DND-41 (cell line): ENCODE data around the gene CDHR1.

Source experiments
- ATAC-seq: fragments of 200-7000 bp; cut with Tn5 transposase; 3 replicates; pipeline ENCODE4 v1.9.1; 2021; ENCODE audit warnings: low read depth; ENCODE audit not compliant: insufficient read depth
- DNase-seq: peaks from one replicate; pipeline ENCODE4 v3.0.0-alpha.2; 2020
- H2AFZ ChIP-seq: 2 replicates; pipeline ENCODE4 v1.6.0; 2012; ENCODE audit warnings: low read depth, low read length
- H3K27ac ChIP-seq: 2 replicates; pipeline ENCODE4 v1.5.1; 2012; ENCODE audit warnings: low read length, inconsistent platforms
- H3K27me3 ChIP-seq: fragments of 200-600 bp; sonication (generic); 2 replicates; pipeline ENCODE4 v1.6.0; 2012; ENCODE audit warnings: low read length, mild to moderate bottlenecking, inconsistent platforms; ENCODE audit not compliant: insufficient read depth, poor library complexity
- H3K36me3 ChIP-seq: 2 replicates; pipeline ENCODE4 v1.5.1; 2012; ENCODE audit warnings: low read length, inconsistent platforms; ENCODE audit not compliant: insufficient read depth
- H3K4me1 ChIP-seq: 2 replicates; pipeline ENCODE4 v1.5.1; 2012; ENCODE audit warnings: mild to moderate bottlenecking, low read length; ENCODE audit not compliant: insufficient read depth
- H3K4me2 ChIP-seq: 2 replicates; pipeline ENCODE4 v1.6.0; 2012; ENCODE audit warnings: mild to moderate bottlenecking, moderate library complexity, low read length, inconsistent platforms; ENCODE audit not compliant: insufficient read depth
- H3K4me3 ChIP-seq, 2 experiments: fragments of 200-600 bp in 1 of 2; shearing (Covaris generic) in 1 of 2; 2 replicates each; pipeline ENCODE4 v1.5.1; 2012 to 2016; ENCODE audit warnings: inconsistent platforms in 2 of 2, low read length in 2 of 2, mild to moderate bottlenecking in 2 of 2, low read depth in 1 of 2, moderate library complexity in 1 of 2
- H3K79me2 ChIP-seq: 2 replicates; pipeline ENCODE4 v1.6.0; 2012; ENCODE audit warnings: low read length, inconsistent platforms; ENCODE audit not compliant: insufficient read depth
- H3K9ac ChIP-seq: 2 replicates; pipeline ENCODE4 v1.6.0; 2012; ENCODE audit warnings: low read depth, mild to moderate bottlenecking, inconsistent platforms, low read length, moderate library complexity
- H3K9me3 ChIP-seq: 2 replicates; pipeline ENCODE4 v1.5.1; 2012; ENCODE audit warnings: low read length, moderate library complexity, mild to moderate bottlenecking, inconsistent platforms; ENCODE audit not compliant: insufficient read depth, severe bottlenecking
- H4K20me1 ChIP-seq: 2 replicates; pipeline ENCODE4 v1.6.0; 2012; ENCODE audit warnings: low read length; ENCODE audit not compliant: insufficient read depth
- EZH2 ChIP-seq: IDR thresholded peaks from 3 replicates; pipeline ENCODE4 v1.6.1; 2012; ENCODE audit warnings: borderline replicate concordance, low read depth, mild to moderate bottlenecking, moderate library complexity, low read length, inconsistent platforms; ENCODE audit not compliant: severe bottlenecking
- TF ChIP-seq, protein P1 (sequence below): IDR thresholded peaks from 2 replicates; pipeline ENCODE4 v1.5.1; 2012; ENCODE audit warnings: borderline replicate concordance, low read length, moderate library complexity, mild to moderate bottlenecking; ENCODE audit not compliant: poor library complexity, severe bottlenecking; ENCODE audit errors: extremely low read depth

The CDHR1 gene

DNA sequence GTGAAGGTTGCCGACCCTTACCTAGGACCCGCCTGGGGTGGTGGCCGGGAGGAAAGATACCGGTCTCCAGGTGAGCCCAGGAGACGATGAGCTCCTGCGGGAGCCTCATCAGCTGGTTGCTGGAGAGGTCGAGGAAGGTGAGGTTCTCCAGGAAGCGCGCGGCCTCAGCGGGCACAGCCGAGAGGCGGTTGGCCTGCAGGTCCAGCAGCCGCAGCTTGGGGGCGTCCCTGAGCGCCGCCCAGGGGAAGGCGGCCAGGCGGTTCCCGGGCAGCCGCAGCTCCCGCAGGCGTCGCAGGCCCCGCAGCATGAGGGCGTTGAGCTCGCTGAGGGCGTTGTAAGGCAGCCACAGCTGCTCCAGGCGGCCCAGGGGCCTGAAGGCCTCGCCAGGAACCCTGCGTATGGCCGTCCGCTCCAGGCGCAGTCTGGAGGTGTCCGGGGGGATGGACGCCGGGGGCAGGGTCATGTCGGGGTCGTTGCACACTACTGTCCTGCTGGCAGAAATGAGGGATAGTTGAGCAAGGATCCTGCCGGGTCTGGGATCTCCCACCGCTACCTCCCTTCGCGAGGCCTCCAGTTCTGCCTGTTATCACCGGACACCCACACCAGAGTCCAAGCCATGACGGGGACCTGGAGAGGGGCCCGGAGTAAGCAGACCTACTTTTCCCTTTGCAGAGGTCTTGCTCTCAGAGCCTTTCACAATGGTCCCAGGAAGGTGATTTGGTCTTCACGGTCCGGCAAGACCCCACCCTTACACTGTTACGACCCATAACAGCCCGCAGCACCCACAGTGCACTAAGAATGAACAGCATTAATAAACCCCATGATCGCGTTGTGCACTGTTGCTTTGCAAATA is 43.1 kb downstream of the CDHR1 start:
- H3K27me3 ChIP-seq = peaks cover 5% of the 10 kb centered on the region
- no peaks in the 10 kb centered on the region for H3K36me3 ChIP-seq
- no peaks in the 10 kb centered on the region for H3K79me2 ChIP-seq
- H3K4me2 ChIP-seq = no peak overlapping the region
- no peaks in the 10 kb centered on the region for H4K20me1 ChIP-seq
- H3K4me3 ChIP-seq = no peak overlapping the region
- H3K9ac ChIP-seq = no peak overlapping the region
- H3K27ac ChIP-seq = no peak overlapping the region
- no peaks in the 10 kb centered on the region for H3K9me3 ChIP-seq
- ATAC-seq (no peak), DNase-seq (no peak)
- H3K4me1 ChIP-seq = no peaks in the 10 kb centered on the region
- no peak overlapping the region for H2AFZ ChIP-seq
- TF ChIP-seq EZH2 = no peak
- TF ChIP-seq, protein P1, sequence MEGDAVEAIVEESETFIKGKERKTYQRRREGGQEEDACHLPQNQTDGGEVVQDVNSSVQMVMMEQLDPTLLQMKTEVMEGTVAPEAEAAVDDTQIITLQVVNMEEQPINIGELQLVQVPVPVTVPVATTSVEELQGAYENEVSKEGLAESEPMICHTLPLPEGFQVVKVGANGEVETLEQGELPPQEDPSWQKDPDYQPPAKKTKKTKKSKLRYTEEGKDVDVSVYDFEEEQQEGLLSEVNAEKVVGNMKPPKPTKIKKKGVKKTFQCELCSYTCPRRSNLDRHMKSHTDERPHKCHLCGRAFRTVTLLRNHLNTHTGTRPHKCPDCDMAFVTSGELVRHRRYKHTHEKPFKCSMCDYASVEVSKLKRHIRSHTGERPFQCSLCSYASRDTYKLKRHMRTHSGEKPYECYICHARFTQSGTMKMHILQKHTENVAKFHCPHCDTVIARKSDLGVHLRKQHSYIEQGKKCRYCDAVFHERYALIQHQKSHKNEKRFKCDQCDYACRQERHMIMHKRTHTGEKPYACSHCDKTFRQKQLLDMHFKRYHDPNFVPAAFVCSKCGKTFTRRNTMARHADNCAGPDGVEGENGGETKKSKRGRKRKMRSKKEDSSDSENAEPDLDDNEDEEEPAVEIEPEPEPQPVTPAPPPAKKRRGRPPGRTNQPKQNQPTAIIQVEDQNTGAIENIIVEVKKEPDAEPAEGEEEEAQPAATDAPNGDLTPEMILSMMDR = no peak

DNA sequence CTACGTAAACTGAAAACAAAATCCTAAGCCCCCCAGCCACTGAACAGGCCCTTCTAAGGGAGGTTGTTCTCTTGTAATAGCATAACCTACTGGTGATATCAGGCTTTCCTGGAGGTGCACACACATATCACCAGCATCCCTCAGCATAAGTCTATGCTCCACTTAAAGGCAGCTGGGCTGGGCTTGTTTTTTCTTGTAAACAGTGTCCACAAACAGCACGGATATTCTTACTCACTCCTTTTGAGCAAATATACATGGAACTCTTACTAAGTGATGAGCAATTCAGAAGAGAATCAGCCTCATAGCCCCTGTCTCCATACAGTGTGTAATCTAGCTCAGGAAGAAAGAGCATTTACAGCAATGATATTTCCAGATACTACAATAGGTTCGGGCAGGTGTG is 44.6 kb downstream of the CDHR1 start:
- Histone ChIP-seq H3K9me3 (no peaks in the 10 kb centered on the region), H3K4me1 (no peaks in the 10 kb centered on the region), H3K27me3 (peaks cover 8% of the 10 kb centered on the region), H3K9ac (no peak overlapping the region), H3K4me3 (no peak overlapping the region), H3K79me2 (no peaks in the 10 kb centered on the region), H3K27ac (no peak overlapping the region), H3K36me3 (no peaks in the 10 kb centered on the region), H3K4me2 (no peak overlapping the region), H2AFZ (no peak overlapping the region), H4K20me1 (no peaks in the 10 kb centered on the region)
- ATAC-seq (no peak), DNase-seq (no peak)
- TF ChIP-seq, protein P1 = no peak
- TF ChIP-seq EZH2 = no peak

DNA sequence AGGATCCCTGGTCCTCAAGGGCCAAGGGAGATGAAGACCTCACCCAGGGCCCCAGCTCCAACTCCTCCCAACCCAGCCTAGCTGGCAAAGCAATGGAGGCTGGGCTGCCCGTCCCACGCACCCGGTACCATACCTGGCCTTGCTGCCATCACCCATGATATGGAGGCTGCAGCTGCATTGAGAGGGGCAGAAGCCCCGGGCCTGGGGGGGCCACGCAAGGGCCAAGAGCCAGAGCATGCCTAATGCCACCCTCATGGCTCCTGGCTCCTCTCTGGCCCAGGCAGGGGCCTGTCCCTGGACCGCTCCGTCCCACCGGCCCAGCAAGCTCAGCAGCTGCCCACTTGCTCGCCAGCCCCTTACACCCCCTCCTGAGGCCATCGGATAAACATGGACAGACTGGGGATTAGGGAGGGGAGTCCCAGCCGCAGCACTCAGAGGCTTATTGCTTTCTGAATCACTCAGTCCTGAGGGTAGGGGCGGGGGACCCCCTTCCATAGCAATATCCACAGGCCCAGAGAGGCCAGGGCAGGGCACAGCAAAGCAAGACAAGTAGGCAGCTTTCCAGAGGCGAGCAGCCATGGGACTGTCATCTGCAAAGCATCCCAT is 47.0 kb downstream of the CDHR1 start, which contains the start of gene LRIT1:
Gene LRIT1, minus strand, starts transcription at position 362 of the 606 bp plus-strand sequence. Its CDS starts 107 bp downstream, at position 255.
- Histone ChIP-seq H3K9me3 (no peaks in the 10 kb centered on the region), H3K4me2 (no peak within 1 kb of the TSS), H2AFZ (no peak within 1 kb of the TSS), H3K36me3 (no peaks in the 10 kb centered on the region), H3K4me3 (no peak within 1 kb of the TSS), H3K79me2 (no peaks in the 10 kb centered on the region), H4K20me1 (no peaks in the 10 kb centered on the region), H3K27me3 (peaks cover 10% of the 10 kb centered on the region), H3K27ac (no peak within 1 kb of the TSS), H3K9ac (no peak within 1 kb of the TSS), H3K4me1 (no peaks in the 10 kb centered on the region)
- no peak for ATAC-seq
- TF ChIP-seq, protein P1 = no peak
- TF ChIP-seq EZH2 = no peak
- DNase-seq = no peak
